NCI-H774 (cell line): ENCODE results near the gene PLA2G5.

Source experiments
- DNase-seq: peaks from one replicate; lab custom pipeline; 2025; lab: John Stamatoyannopoulos, UW

Gene PLA2G5

GRCh38 chr1:20068722-20069121 is 1.3 kb upstream of the PLA2G5 start:
- no peak for DNase-seq

DNA sequence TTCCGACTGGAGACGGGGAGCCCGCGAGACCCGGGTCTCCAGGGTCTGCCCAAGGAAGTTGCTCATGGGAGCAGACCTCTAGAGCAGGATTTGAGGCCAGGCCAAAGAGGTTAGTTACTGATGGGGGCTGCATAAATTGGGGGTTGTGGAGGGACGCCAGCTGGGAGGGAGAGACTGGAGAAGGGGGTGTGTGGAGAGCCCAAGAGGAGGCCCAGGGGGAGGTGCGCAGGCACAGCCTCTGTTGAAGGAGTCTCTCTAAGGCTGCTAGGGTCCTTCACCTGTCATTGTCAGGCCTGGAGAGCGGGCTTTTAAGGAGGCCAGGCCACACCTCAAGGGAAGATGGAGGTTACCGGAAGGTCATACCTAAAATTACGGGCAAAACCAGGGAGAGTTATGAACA is 363 bp downstream of the PLA2G5 start:
- DNase-seq: no peak

GRCh38 chr1:20071416-20071815 is 1.4 kb downstream of the PLA2G5 start:
- DNase-seq: no peak

DNA sequence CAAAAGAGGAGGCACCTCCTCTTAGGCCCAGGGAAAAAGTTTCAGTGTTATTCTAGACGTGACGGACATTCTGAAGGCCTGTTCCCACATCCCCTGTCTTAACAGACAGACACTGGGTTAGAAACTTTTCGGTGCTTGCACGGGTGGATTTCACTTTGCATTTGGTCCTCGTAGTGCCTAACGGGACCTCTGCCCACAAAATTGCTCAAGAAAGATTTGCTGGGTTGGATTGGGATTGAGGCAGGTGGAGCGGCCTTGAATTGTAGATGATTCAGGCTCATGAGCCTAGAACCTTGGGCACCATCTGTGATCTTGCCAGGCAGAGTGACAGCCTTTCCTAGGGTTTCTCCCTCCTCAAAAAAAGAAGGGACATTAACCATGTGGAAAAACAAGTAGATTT is 2.8 kb downstream of the PLA2G5 start:
- DNase-seq: no peak

GRCh38 chr1:20073256-20073655 is 3.3 kb downstream of the PLA2G5 start:
- no peak for DNase-seq

GRCh38 chr1:20074055-20074724 is 4.2 kb downstream of the PLA2G5 start:
- no peak for DNase-seq

DNA sequence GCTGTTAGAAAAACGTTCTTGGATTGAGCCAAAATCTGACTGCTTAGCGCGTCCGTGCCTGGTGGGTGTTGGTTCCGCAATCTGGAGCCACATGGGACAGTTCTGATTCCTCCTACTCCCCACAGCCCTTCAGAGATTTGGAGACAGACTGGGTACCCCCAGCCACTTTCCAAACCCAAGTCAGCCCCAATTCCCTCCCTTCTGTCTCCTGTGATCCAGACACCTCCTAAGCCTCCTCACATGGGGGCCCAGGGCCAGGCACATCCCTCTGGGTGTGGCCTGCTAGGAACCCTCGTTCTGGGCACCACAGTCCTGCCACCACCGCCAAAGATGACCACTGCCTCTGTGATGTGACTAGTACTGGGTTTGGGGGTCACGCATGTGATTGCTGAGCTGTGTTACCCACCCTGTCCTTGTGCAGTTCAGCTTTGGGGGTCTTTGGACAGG is 4.8 kb downstream of the PLA2G5 start:
- no peak for DNase-seq

DNA sequence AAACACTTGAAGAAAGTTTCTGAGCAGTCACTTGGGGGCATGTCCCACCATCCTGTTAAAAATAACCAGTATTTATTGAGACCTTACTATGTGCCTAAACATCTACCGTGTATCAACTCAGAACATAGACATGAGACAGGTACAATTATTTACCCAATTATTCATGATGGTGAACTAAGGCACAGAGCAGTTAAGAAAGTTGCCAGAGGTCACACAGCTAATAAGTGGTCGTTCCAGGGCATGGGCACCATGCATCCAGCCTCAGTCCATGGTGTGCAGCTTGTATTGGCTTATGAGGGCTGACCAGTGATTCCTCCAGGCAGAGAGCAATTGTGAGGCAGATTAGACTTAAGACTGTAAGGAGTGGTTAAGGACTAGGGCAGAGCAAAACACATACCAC is 5.4 kb downstream of the PLA2G5 start:
- no peak for DNase-seq

- no peak for DNase-seq
Observed at GRCh38 chr1:20076223-20076622, 6.2 kb downstream of the PLA2G5 start.

- DNase-seq: no peak
Observed at GRCh38 chr1:20076710-20077461, 6.9 kb downstream of the PLA2G5 start.

- DNase-seq: no peak
Observed at GRCh38 chr1:20078171-20078651, 8.2 kb downstream of the PLA2G5 start.

GRCh38 chr1:20078711-20079110 is 8.7 kb downstream of the PLA2G5 start:
- no peak for DNase-seq

GRCh38 chr1:20079661-20080305 is 9.8 kb downstream of the PLA2G5 start:
- no peak for DNase-seq

DNA sequence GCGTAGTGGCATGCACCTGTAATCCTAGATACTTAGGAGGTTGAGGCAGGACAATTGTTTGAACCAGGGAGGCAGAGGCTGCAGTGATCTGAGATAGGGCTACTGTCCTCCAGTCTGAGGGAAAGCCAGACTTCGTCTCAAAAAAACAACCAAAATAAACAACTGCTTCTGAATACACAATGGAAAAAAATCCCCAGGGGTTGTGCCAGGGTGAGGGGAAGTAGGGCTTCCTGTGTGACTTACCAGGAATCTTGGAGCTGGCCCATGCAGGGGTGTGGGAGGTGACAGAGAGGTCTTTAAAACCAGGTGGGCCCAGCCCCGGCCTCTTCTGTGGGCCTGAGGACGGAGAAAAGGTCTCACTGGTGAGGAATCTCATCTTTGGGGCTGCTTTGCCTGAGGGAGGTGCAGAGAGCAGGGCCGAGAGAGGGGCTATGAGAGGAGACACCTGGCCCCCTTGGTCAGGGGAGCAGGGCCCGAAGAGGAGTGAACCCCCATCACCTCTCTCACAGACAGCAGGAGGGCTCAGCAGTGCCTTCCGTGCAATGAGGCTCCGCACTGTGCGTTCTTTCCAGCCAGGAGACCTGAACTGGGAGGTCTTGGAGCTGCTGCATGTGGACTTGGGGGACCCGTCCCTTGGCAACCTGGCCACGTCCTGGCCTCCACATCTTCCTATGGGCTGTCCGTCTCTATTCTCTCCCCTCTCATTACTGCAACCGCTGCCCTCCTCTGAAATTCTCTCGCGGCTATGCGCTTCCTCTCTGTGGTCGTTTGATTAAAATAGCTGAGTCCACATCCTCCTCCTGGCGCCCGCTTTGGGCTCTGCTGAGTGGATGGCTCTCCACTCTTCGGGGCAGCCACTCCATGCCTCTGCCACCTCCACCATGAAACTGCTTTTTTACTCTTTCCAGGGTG is 10.7 kb downstream of the PLA2G5 start:
- no peak for DNase-seq

- DNase-seq: no peak
Observed at GRCh38 chr1:20081353-20081810, 11.4 kb downstream of the PLA2G5 start.

- DNase-seq: no peak
Observed at GRCh38 chr1:20082772-20083171, 12.8 kb downstream of the PLA2G5 start.

DNA sequence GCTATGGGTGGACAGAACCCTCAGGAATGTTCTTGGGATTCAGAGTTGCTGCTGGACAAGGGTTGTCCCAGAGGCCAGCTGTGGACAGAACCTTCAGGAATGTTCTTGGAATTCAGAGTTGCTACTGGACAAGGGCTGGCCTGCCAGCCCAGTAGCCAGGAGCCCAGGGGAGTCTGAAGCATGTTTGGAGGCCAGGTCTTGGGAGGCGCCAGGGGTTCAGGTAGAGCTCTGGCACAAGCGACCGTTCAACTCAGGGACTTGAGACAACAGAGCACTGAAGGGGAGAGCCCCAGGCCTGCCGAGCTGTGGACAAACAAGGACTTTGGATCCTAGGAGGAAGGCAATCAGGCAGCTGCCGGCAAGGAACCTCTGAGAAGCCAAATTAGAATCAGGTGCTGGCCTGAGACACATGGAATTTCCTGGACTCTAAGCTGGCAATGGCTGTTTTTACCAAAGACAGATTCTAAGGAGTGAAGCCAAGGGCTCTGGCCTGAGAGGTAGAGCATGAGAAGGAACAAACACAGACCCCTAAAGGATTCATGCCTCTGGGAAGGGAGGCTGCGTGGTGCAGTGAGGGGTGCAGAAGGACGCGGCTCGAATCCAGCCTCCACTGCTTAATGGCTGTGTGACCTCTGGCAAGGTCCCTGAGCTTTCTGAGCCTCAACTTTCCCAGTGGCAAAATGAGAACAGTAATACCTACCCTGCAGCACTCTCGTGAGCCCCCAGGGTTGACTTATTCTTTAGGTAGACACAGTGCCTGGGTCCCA is 13.4 kb downstream of the PLA2G5 start:
- no peak for DNase-seq

GRCh38 chr1:20086800-20087199 is 16.8 kb downstream of the PLA2G5 start:
- no peak for DNase-seq

- no peak for DNase-seq
Observed at GRCh38 chr1:20087668-20088067, 17.7 kb downstream of the PLA2G5 start.

GRCh38 chr1:20089328-20090077 is 19.5 kb downstream of the PLA2G5 start:
- DNase-seq: no peak
